ENCODE data around the gene EP400.

DNA sequence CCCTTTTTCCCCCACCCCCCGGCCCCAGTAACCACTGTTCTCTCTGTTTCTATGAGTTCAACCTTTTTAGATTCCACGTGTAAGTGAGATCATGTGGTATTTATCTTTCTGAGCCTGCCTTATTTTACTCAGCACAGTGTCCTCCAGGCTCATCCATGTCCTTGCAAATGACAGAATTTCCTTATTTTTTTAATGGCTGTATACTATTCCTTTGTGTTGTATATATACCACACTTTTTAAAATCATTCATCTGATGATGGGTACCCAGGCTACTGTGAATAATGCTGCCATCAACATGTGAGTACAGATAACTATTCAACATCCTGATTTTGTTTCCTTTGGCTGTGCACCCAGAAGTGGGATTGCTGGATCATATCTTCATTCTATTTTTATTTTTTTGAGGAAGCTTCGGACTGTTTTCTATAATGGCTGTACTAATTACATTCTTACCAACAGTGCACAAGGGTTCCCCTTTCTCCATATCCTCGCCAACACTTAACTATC, 139.7 kb downstream of the EP400 start:
- no peak for TF ChIP-seq POLR2A (IDR thresholded peaks at IDR 0.05; ENCODE audit: control extremely low read depth in 1 of 2, low read depth in 2 of 2, low read length in 2 of 2)
- TF ChIP-seq, protein P1, sequence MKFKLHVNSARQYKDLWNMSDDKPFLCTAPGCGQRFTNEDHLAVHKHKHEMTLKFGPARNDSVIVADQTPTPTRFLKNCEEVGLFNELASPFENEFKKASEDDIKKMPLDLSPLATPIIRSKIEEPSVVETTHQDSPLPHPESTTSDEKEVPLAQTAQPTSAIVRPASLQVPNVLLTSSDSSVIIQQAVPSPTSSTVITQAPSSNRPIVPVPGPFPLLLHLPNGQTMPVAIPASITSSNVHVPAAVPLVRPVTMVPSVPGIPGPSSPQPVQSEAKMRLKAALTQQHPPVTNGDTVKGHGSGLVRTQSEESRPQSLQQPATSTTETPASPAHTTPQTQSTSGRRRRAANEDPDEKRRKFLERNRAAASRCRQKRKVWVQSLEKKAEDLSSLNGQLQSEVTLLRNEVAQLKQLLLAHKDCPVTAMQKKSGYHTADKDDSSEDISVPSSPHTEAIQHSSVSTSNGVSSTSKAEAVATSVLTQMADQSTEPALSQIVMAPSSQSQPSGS (IDR thresholded peaks at IDR 0.05; ENCODE audit: low read length) = no peak

Data from H1 (cell line).